ENCODE measurements around the gene SKIDA1. TPM values are rescaled to one million over a fixed set of nuclear protein-coding genes. Genes with fewer than 3 reads are reported as not detected.

The SKIDA1 gene
- total and polyA plus RNA-seq, 2 donors, result 0.73 to 0.85 TPM

GRCh38 chr10:21499701-21500577, 25.5 kb downstream of the SKIDA1 start:
- Histone ChIP-seq H3K4me1 (ENCODE audit: control insufficient read depth in 2 of 2, insufficient read depth in 2 of 2, low read length in 2 of 2) (peaks cover 7 to 32% of the 10 kb centered on the region in 2 donors), H3K27me3 (ENCODE audit: control insufficient read depth in 2 of 2, insufficient read depth in 1 of 2, low read length in 1 of 2) (peaks cover 52 to 59% of the 10 kb centered on the region in 2 donors), H3K27ac (ENCODE audit: low read depth in 1 of 2, low read length in 1 of 2) (no peak overlapping the region), H3K9me3 (ENCODE audit: control insufficient read depth in 2 of 2, insufficient read depth in 1 of 2, low read length in 1 of 2) (peaks cover 0 to 8% of the 10 kb centered on the region in 2 donors), H3K4me3 (ENCODE audit: low read length in 2 of 2) (peak overlapping the region; percentile 35 to 40), H3K36me3 (ENCODE audit: control insufficient read depth in 2 of 2, insufficient read depth in 2 of 2, low read length in 1 of 2) (no peaks in the 10 kb centered on the region)
- WGBS, result 26% methylated on average over 72 of the region's 72 CpGs
- peak in 2 of 9 donors; percentile 42 to 65 for DNase-seq (ENCODE audit: low read depth in 6 of 9, low spot score in 9 of 9)

- no peak overlapping the region for H3K27ac ChIP-seq (ENCODE audit: low read depth in 1 of 2, low read length in 1 of 2)
- H3K4me1 ChIP-seq (ENCODE audit: control insufficient read depth in 2 of 2, insufficient read depth in 2 of 2, low read length in 2 of 2), result peaks cover 9 to 40% of the 10 kb centered on the region in 2 donors
- H3K27me3 ChIP-seq (ENCODE audit: control insufficient read depth in 2 of 2, insufficient read depth in 1 of 2, low read length in 1 of 2), result peaks cover 60 to 69% of the 10 kb centered on the region in 2 donors
- no peaks in the 10 kb centered on the region for H3K36me3 ChIP-seq (ENCODE audit: control insufficient read depth in 2 of 2, insufficient read depth in 2 of 2, low read length in 1 of 2)
- H3K4me3 ChIP-seq (ENCODE audit: low read length in 2 of 2), result no peak overlapping the region
- no peak for DNase-seq (ENCODE audit: low read depth in 6 of 9, low spot score in 9 of 9)
- H3K9me3 ChIP-seq (ENCODE audit: control insufficient read depth in 2 of 2, insufficient read depth in 1 of 2, low read length in 1 of 2), result peaks cover 0 to 8% of the 10 kb centered on the region in 2 donors
- 99% methylated on average over 8 of the region's 8 CpGs for WGBS
Measured at GRCh38 chr10:21498986-21499385, 26.5 kb downstream of the SKIDA1 start.

- H3K4me1 ChIP-seq (ENCODE audit: control insufficient read depth in 2 of 2, insufficient read depth in 2 of 2, low read length in 2 of 2), result peaks cover 9 to 42% of the 10 kb centered on the region in 2 donors
- peak in 1 of 9 donors; percentile 11 for DNase-seq (ENCODE audit: low read depth in 6 of 9, low spot score in 9 of 9)
- peaks cover 0 to 8% of the 10 kb centered on the region in 2 donors for H3K9me3 ChIP-seq (ENCODE audit: control insufficient read depth in 2 of 2, insufficient read depth in 1 of 2, low read length in 1 of 2)
- no peak overlapping the region for H3K27ac ChIP-seq (ENCODE audit: low read depth in 1 of 2, low read length in 1 of 2)
- WGBS, result 96% methylated on average over 2 of the region's 2 CpGs
- H3K27me3 ChIP-seq (ENCODE audit: control insufficient read depth in 2 of 2, insufficient read depth in 1 of 2, low read length in 1 of 2), result peaks cover 60 to 75% of the 10 kb centered on the region in 2 donors
- no peak overlapping the region for H3K4me3 ChIP-seq (ENCODE audit: low read length in 2 of 2)
- no peaks in the 10 kb centered on the region for H3K36me3 ChIP-seq (ENCODE audit: control insufficient read depth in 2 of 2, insufficient read depth in 2 of 2, low read length in 1 of 2)
Measured at GRCh38 chr10:21498377-21498776, 27.1 kb downstream of the SKIDA1 start.

GRCh38 chr10:21497177-21497807, 28.2 kb downstream of the SKIDA1 start:
- H3K4me1 ChIP-seq (ENCODE audit: control insufficient read depth in 2 of 2, insufficient read depth in 2 of 2, low read length in 2 of 2), result peaks cover 9 to 42% of the 10 kb centered on the region in 2 donors
- H3K9me3 ChIP-seq (ENCODE audit: control insufficient read depth in 2 of 2, insufficient read depth in 1 of 2, low read length in 1 of 2), result peaks cover 0 to 8% of the 10 kb centered on the region in 2 donors
- H3K27ac ChIP-seq (ENCODE audit: low read depth in 1 of 2, low read length in 1 of 2), result no peak overlapping the region
- H3K36me3 ChIP-seq (ENCODE audit: control insufficient read depth in 2 of 2, insufficient read depth in 2 of 2, low read length in 1 of 2), result no peaks in the 10 kb centered on the region
- WGBS, result under 1% methylated on average over 37 of the region's 37 CpGs
- peak in 1 of 9 donors; percentile 56 for DNase-seq (ENCODE audit: low read depth in 6 of 9, low spot score in 9 of 9)
- peak overlapping the region; percentile 53 to 69 for H3K4me3 ChIP-seq (ENCODE audit: low read length in 2 of 2)
- peaks cover 62 to 75% of the 10 kb centered on the region in 2 donors for H3K27me3 ChIP-seq (ENCODE audit: control insufficient read depth in 2 of 2, insufficient read depth in 1 of 2, low read length in 1 of 2)

GRCh38 chr10:21496343-21497176, 28.9 kb downstream of the SKIDA1 start:
- peak overlapping the region in 1 of 2 donors; percentile 83 for H3K27ac ChIP-seq (ENCODE audit: low read depth in 1 of 2, low read length in 1 of 2)
- peaks cover 0 to 8% of the 10 kb centered on the region in 2 donors for H3K9me3 ChIP-seq (ENCODE audit: control insufficient read depth in 2 of 2, insufficient read depth in 1 of 2, low read length in 1 of 2)
- no peaks in the 10 kb centered on the region for H3K36me3 ChIP-seq (ENCODE audit: control insufficient read depth in 2 of 2, insufficient read depth in 2 of 2, low read length in 1 of 2)
- H3K4me1 ChIP-seq (ENCODE audit: control insufficient read depth in 2 of 2, insufficient read depth in 2 of 2, low read length in 2 of 2), result peaks cover 9 to 42% of the 10 kb centered on the region in 2 donors
- peak in 3 of 9 donors; percentile 78 to 91 (median 81) for DNase-seq (ENCODE audit: low read depth in 6 of 9, low spot score in 9 of 9)
- under 1% methylated on average over 72 of the region's 72 CpGs for WGBS
- H3K4me3 ChIP-seq (ENCODE audit: low read length in 2 of 2), result peak overlapping the region; percentile 53 to 69
- H3K27me3 ChIP-seq (ENCODE audit: control insufficient read depth in 2 of 2, insufficient read depth in 1 of 2, low read length in 1 of 2), result peaks cover 62 to 72% of the 10 kb centered on the region in 2 donors

GRCh38 chr10:21495752-21496342, 29.6 kb downstream of the SKIDA1 start:
- H3K27ac ChIP-seq (ENCODE audit: low read depth in 1 of 2, low read length in 1 of 2), result peak overlapping the region; percentile 25 to 83
- H3K4me3 ChIP-seq (ENCODE audit: low read length in 2 of 2), result peak overlapping the region; percentile 53 to 69
- DNase-seq (ENCODE audit: low read depth in 6 of 9, low spot score in 9 of 9), result peak in 8 of 9 donors; percentile 70 to 95 (median 85)
- peaks cover 9 to 38% of the 10 kb centered on the region in 2 donors for H3K4me1 ChIP-seq (ENCODE audit: control insufficient read depth in 2 of 2, insufficient read depth in 2 of 2, low read length in 2 of 2)
- peaks cover 0 to 8% of the 10 kb centered on the region in 2 donors for H3K9me3 ChIP-seq (ENCODE audit: control insufficient read depth in 2 of 2, insufficient read depth in 1 of 2, low read length in 1 of 2)
- no peaks in the 10 kb centered on the region for H3K36me3 ChIP-seq (ENCODE audit: control insufficient read depth in 2 of 2, insufficient read depth in 2 of 2, low read length in 1 of 2)
- 1% methylated on average over 58 of the region's 58 CpGs for WGBS
- H3K27me3 ChIP-seq (ENCODE audit: control insufficient read depth in 2 of 2, insufficient read depth in 1 of 2, low read length in 1 of 2), result peaks cover 57 to 66% of the 10 kb centered on the region in 2 donors

- no peak for DNase-seq (ENCODE audit: low read depth in 6 of 9, low spot score in 9 of 9)
Measured at GRCh38 chr10:21495002-21495751, 30.3 kb downstream of the SKIDA1 start.

More at GRCh38 chr10:21495002-21495751, 30.3 kb downstream of the SKIDA1 start:
- Histone ChIP-seq H3K36me3 (ENCODE audit: control insufficient read depth in 2 of 2, insufficient read depth in 2 of 2, low read length in 1 of 2) (no peaks in the 10 kb centered on the region), H3K4me1 (ENCODE audit: control insufficient read depth in 2 of 2, insufficient read depth in 2 of 2, low read length in 2 of 2) (peaks cover 9 to 31% of the 10 kb centered on the region in 2 donors), H3K9me3 (ENCODE audit: control insufficient read depth in 2 of 2, insufficient read depth in 1 of 2, low read length in 1 of 2) (peaks cover 0 to 6% of the 10 kb centered on the region in 2 donors), H3K4me3 (ENCODE audit: low read length in 2 of 2) (peak overlapping the region; percentile 53 to 69), H3K27me3 (ENCODE audit: control insufficient read depth in 2 of 2, insufficient read depth in 1 of 2, low read length in 1 of 2) (peaks cover 51 to 60% of the 10 kb centered on the region in 2 donors), H3K27ac (ENCODE audit: low read depth in 1 of 2, low read length in 1 of 2) (peak overlapping the region in 1 of 2 donors; percentile 47)
- under 1% methylated on average over 42 of the region's 42 CpGs for WGBS
